Skeletal muscle satellite cell (primary cell): Measurements from ENCODE around the gene RHOC.
"Not testable (repeated sequence)": the region's sequence is repeated elsewhere in the genome, so short reads cannot be mapped to it uniquely, and the experiment has no call there.

Experiments used
- H3K27me3 ChIP-seq: 2 replicates; pipeline ENCODE4 v1.7.0; 2013; ENCODE audit warnings: low read length; ENCODE audit not compliant: control insufficient read depth, insufficient read depth
- H3K36me3 ChIP-seq: 2 replicates; pipeline ENCODE4 v1.7.0; 2013; ENCODE audit warnings: mild to moderate bottlenecking, control low read depth, low read length; ENCODE audit not compliant: insufficient read depth
- H3K4me1 ChIP-seq: 2 replicates; pipeline ENCODE4 v1.7.0; 2013; ENCODE audit warnings: low read length; ENCODE audit not compliant: control insufficient read depth, insufficient read depth
- H3K4me2 ChIP-seq: 2 replicates; pipeline ENCODE4 v1.7.0; 2013; ENCODE audit warnings: mild to moderate bottlenecking, low read length
- H3K4me3 ChIP-seq: 2 replicates; pipeline ENCODE4 v1.7.0; 2013; ENCODE audit warnings: low read length
- H3K9ac ChIP-seq: 2 replicates; pipeline ENCODE4 v1.7.0; 2013; ENCODE audit warnings: mild to moderate bottlenecking, low read depth, low read length, moderate library complexity
- H3K9me3 ChIP-seq: replicated peaks from 2 replicates; pipeline ENCODE4 v1.7.0; 2013; ENCODE audit warnings: mild to moderate bottlenecking, control low read depth, low read length

Gene RHOC

GRCh38 chr1:112727716-112728115 lies 20.8 kb upstream of the RHOC start:
- H3K4me2 ChIP-seq, result no peak overlapping the region
- H3K9me3 ChIP-seq, result no peaks in the 10 kb centered on the region
- H3K27me3 ChIP-seq, result no peaks in the 10 kb centered on the region
- no peaks in the 10 kb centered on the region for H3K36me3 ChIP-seq
- H3K9ac ChIP-seq, result no peak overlapping the region
- H3K4me1 ChIP-seq, result peaks cover 7% of the 10 kb centered on the region
- no peak overlapping the region for H3K4me3 ChIP-seq

- not testable (repeated sequence) for H3K9ac ChIP-seq, H3K4me1 ChIP-seq, H3K27me3 ChIP-seq, H3K4me3 ChIP-seq, H3K4me2 ChIP-seq, H3K36me3 ChIP-seq, H3K9me3 ChIP-seq
Measured at GRCh38 chr1:112724240-112724639, 17.3 kb upstream of the RHOC start.

GRCh38 chr1:112723511-112723839 lies 16.5 kb upstream of the RHOC start:
- Histone ChIP-seq H3K9ac (no peak overlapping the region), H3K4me1 (peaks cover 6% of the 10 kb centered on the region), H3K27me3 (no peaks in the 10 kb centered on the region), H3K36me3 (no peaks in the 10 kb centered on the region), H3K9me3 (no peaks in the 10 kb centered on the region), H3K4me2 (no peak overlapping the region), H3K4me3 (no peak overlapping the region)

- peaks cover 4% of the 10 kb centered on the region for H3K4me1 ChIP-seq
- no peaks in the 10 kb centered on the region for H3K36me3 ChIP-seq
- no peaks in the 10 kb centered on the region for H3K27me3 ChIP-seq
- H3K9ac ChIP-seq, result no peak overlapping the region
- H3K4me3 ChIP-seq, result no peak overlapping the region
- no peaks in the 10 kb centered on the region for H3K9me3 ChIP-seq
- peak overlapping the region; percentile 11 for H3K4me2 ChIP-seq
Measured at GRCh38 chr1:112722601-112723510, 15.9 kb upstream of the RHOC start.

- no peaks in the 10 kb centered on the region for H3K9me3 ChIP-seq
- no peaks in the 10 kb centered on the region for H3K27me3 ChIP-seq
- no peak overlapping the region for H3K4me3 ChIP-seq
- no peak overlapping the region for H3K4me2 ChIP-seq
- H3K9ac ChIP-seq, result no peak overlapping the region
- no peaks in the 10 kb centered on the region for H3K36me3 ChIP-seq
- H3K4me1 ChIP-seq, result no peaks in the 10 kb centered on the region
Measured at GRCh38 chr1:112721966-112722524, 15.1 kb upstream of the RHOC start.

- H3K36me3 ChIP-seq, H3K9me3 ChIP-seq, H3K4me2 ChIP-seq, H3K9ac ChIP-seq, H3K4me3 ChIP-seq, H3K4me1 ChIP-seq, H3K27me3 ChIP-seq: not testable (repeated sequence)
Measured at GRCh38 chr1:112721294-112721693, 14.4 kb upstream of the RHOC start.

- Histone ChIP-seq H3K27me3 (no peaks in the 10 kb centered on the region), H3K9ac (no peak overlapping the region), H3K4me2 (no peak overlapping the region), H3K4me3 (no peak overlapping the region), H3K36me3 (no peaks in the 10 kb centered on the region), H3K4me1 (peaks cover 2% of the 10 kb centered on the region), H3K9me3 (no peaks in the 10 kb centered on the region)
Measured at GRCh38 chr1:112720800-112721199, 13.9 kb upstream of the RHOC start.

GRCh38 chr1:112719706-112720105 lies 12.8 kb upstream of the RHOC start:
- H3K9me3 ChIP-seq, result no peaks in the 10 kb centered on the region
- H3K27me3 ChIP-seq, result no peaks in the 10 kb centered on the region
- H3K4me3 ChIP-seq, result no peak overlapping the region
- no peaks in the 10 kb centered on the region for H3K36me3 ChIP-seq
- H3K9ac ChIP-seq, result no peak overlapping the region
- H3K4me2 ChIP-seq, result no peak overlapping the region
- peaks cover 8% of the 10 kb centered on the region for H3K4me1 ChIP-seq

GRCh38 chr1:112718691-112719418 lies 11.9 kb upstream of the RHOC start:
- Histone ChIP-seq H3K4me3 (peak overlapping the region; percentile 60), H3K4me1 (peaks cover 16% of the 10 kb centered on the region)

GRCh38 chr1:112717263-112717873 lies 10.4 kb upstream of the RHOC start:
- Histone ChIP-seq H3K4me3 (no peak overlapping the region), H3K9ac (no peak overlapping the region), H3K36me3 (no peaks in the 10 kb centered on the region), H3K4me1 (peaks cover 17% of the 10 kb centered on the region), H3K9me3 (no peaks in the 10 kb centered on the region), H3K27me3 (no peaks in the 10 kb centered on the region), H3K4me2 (no peak overlapping the region)

More at GRCh38 chr1:112718691-112719418, 11.9 kb upstream of the RHOC start:
- H3K9ac ChIP-seq, result peak overlapping the region; percentile 15
- no peaks in the 10 kb centered on the region for H3K9me3 ChIP-seq
- no peaks in the 10 kb centered on the region for H3K36me3 ChIP-seq
- peak overlapping the region; percentile 85 for H3K4me2 ChIP-seq
- H3K27me3 ChIP-seq, result no peaks in the 10 kb centered on the region

GRCh38 chr1:112716133-112716720 lies 9.3 kb upstream of the RHOC start:
- Histone ChIP-seq H3K36me3 (no peaks in the 10 kb centered on the region), H3K27me3 (no peaks in the 10 kb centered on the region), H3K9ac (no peak overlapping the region), H3K9me3 (no peaks in the 10 kb centered on the region), H3K4me1 (peaks cover 17% of the 10 kb centered on the region), H3K4me2 (peak overlapping the region; percentile 95), H3K4me3 (peak overlapping the region; percentile 74)
